ENCODE measurements around the gene DMRT1.
A peak's percentile ranks its signal among the peaks of the same experiment; 100 is the strongest.
"Not testable (repeated sequence)": the region's sequence is repeated elsewhere in the genome, so short reads cannot be mapped to it uniquely, and the experiment has no call there.

The DMRT1 gene

DNA sequence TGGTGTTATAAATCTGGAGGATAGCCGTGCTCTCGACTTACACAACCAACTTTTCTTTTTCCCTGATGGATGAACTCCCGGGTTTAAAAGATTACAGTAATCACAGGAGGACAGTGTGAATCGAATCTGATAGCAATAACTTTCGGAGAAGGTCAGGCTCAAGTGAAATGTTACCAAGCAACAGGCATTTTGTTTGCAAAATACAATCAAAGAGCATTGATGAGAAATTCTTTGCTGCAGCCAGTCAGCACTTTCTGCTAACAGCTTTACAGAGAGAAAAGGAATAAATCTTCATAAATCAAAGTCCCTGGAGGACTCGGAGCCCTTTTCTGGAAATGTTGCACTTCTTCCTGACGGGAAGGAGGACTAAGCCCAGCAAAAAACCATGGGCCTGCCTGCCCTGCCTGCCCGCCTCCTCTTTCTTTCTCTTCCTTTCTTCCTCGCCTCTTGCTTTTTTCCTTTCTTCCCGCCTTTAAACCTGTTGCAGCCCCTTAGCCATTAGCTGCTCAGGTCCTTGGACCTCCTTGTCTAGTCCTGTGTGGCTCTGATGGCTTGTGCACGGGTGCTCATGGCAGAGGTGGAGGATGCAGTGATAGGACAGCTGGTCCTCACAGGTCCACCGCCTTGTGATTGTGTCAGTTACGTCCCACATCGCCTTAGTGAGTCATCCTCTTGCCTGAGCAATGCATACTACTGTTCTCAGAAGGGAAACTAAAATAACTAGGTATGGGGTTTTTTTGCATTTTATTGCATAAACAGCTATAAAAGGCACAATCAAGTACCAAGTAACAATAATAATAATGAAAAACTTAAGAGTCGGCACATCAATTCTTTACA, 141.1 kb downstream of the DMRT1 start:
- Histone ChIP-seq H3K27me3 (ENCODE audit: control insufficient read depth in 5 of 5, insufficient read depth in 4 of 5, low read length in 5 of 5) (peaks cover 0 to 37% (median 15%) of the 10 kb centered on the region in 5 donors), H3K4me1 (ENCODE audit: control insufficient read depth in 5 of 5, insufficient read depth in 5 of 5, low read length in 5 of 5) (peaks cover 2 to 44% (median 25%) of the 10 kb centered on the region in 5 donors), H3K4me3 (ENCODE audit: low read depth in 1 of 5, low read length in 5 of 5) (peak overlapping the region in 3 of 5 donors; percentile 40 to 48 (median 43)), H3K9ac (ENCODE audit: low read length in 5 of 5) (peak overlapping the region in 2 of 5 donors; percentile 16 to 21), H3K27ac (ENCODE audit: low read depth, low read length) (peak overlapping the region; percentile 54), H3K9me3 (ENCODE audit: control insufficient read depth in 5 of 5, low read length in 5 of 5) (no peaks in the 10 kb centered on the region), H3K36me3 (ENCODE audit: control insufficient read depth in 5 of 5, insufficient read depth in 5 of 5, low read length in 5 of 5) (no peaks in the 10 kb centered on the region)

DNA sequence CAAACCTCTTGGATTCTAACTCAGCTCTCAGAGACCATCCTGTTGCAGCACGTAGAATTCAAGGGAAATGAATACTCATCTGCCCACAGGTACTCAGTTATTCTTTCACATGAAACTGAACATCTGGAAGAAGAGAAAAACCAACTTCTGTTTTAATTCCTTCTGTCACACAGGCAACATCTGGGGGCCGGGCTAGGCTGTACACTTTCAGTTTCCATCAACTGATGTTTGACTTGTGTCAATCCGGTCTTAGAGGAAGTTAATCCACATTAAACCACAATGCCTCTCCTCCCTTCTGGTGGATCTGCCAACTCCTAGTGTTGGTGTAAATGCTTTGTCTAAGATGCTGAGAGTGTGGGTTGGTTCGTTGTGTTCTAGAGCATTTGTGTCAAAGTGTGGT, 152.5 kb downstream of the DMRT1 start:
- peaks cover 0 to 5% (median 0%) of the 10 kb centered on the region in 5 donors for H3K9me3 ChIP-seq (ENCODE audit: control insufficient read depth in 5 of 5, low read length in 5 of 5)
- no peak overlapping the region for H3K4me3 ChIP-seq (ENCODE audit: low read depth in 1 of 5, low read length in 5 of 5)
- no peak overlapping the region for H3K9ac ChIP-seq (ENCODE audit: low read length in 5 of 5)
- peak overlapping the region; percentile 19 for H3K27ac ChIP-seq (ENCODE audit: low read depth, low read length)
- H3K27me3 ChIP-seq (ENCODE audit: control insufficient read depth in 5 of 5, insufficient read depth in 4 of 5, low read length in 5 of 5): peaks cover 0 to 14% (median 5%) of the 10 kb centered on the region in 5 donors
- H3K4me1 ChIP-seq (ENCODE audit: control insufficient read depth in 5 of 5, insufficient read depth in 5 of 5, low read length in 5 of 5): peaks cover 0 to 15% (median 11%) of the 10 kb centered on the region in 5 donors
- peaks cover 0 to 9% (median 6%) of the 10 kb centered on the region in 5 donors for H3K36me3 ChIP-seq (ENCODE audit: control insufficient read depth in 5 of 5, insufficient read depth in 5 of 5, low read length in 5 of 5)

DNA sequence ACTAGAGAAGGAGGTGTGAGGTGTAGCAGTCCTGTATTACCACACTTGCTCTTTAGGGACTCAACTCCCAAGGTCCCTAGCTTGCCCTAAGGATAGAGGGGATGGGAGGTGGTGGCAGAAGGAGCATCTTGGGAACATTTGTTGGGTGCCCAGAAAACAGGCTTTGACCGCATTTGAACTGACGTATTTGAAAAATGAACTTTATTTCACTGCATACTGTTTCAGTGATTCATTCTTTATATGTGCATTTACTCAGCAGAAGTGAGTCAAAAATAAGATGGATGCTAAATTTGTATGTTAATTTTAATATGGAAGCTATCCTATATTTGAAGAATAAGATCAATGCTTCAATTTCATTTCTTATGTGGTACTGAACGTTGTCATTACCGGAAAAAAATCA, 153.7 kb downstream of the DMRT1 start:
- Histone ChIP-seq H3K27ac (ENCODE audit: low read depth, low read length) (peak overlapping the region; percentile 69), H3K9ac (ENCODE audit: low read length in 5 of 5) (no peak overlapping the region), H3K4me3 (ENCODE audit: low read depth in 1 of 5, low read length in 5 of 5) (no peak overlapping the region), H3K4me1 (ENCODE audit: control insufficient read depth in 5 of 5, insufficient read depth in 5 of 5, low read length in 5 of 5) (peaks cover 0 to 15% (median 11%) of the 10 kb centered on the region in 5 donors), H3K27me3 (ENCODE audit: control insufficient read depth in 5 of 5, insufficient read depth in 4 of 5, low read length in 5 of 5) (peaks cover 0 to 7% (median 4%) of the 10 kb centered on the region in 5 donors), H3K9me3 (ENCODE audit: control insufficient read depth in 5 of 5, low read length in 5 of 5) (peaks cover 0 to 5% (median 0%) of the 10 kb centered on the region in 5 donors), H3K36me3 (ENCODE audit: control insufficient read depth in 5 of 5, insufficient read depth in 5 of 5, low read length in 5 of 5) (peaks cover 0 to 8% (median 6%) of the 10 kb centered on the region in 5 donors)

DNA sequence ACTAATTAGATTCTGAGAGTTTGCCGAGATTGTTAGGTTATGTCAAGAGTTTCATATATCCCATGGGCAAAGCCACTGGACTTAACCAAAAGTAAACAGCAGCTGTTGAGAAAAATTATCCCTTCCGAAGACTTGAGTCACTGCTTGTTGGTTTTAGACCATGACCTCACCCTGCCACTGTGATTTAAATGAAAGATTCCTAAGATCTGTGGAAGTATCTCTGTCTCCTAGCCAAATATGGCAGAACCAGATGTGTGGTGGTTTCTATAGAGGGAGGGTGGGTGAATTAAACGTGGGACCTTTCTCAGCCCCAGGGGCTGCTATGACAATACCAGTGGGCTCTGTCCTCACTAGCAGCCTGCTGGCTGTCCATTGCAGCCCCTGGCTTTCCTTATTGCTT, 154.3 kb downstream of the DMRT1 start:
- H3K9ac ChIP-seq (ENCODE audit: low read length in 5 of 5): no peak overlapping the region
- peaks cover 0 to 3% (median under 1%) of the 10 kb centered on the region in 5 donors for H3K36me3 ChIP-seq (ENCODE audit: control insufficient read depth in 5 of 5, insufficient read depth in 5 of 5, low read length in 5 of 5)
- peaks cover 0 to 15% (median 11%) of the 10 kb centered on the region in 5 donors for H3K4me1 ChIP-seq (ENCODE audit: control insufficient read depth in 5 of 5, insufficient read depth in 5 of 5, low read length in 5 of 5)
- H3K4me3 ChIP-seq (ENCODE audit: low read depth in 1 of 5, low read length in 5 of 5): no peak overlapping the region
- peak overlapping the region; percentile 69 for H3K27ac ChIP-seq (ENCODE audit: low read depth, low read length)
- peaks cover 0 to 5% (median 0%) of the 10 kb centered on the region in 5 donors for H3K9me3 ChIP-seq (ENCODE audit: control insufficient read depth in 5 of 5, low read length in 5 of 5)
- H3K27me3 ChIP-seq (ENCODE audit: control insufficient read depth in 5 of 5, insufficient read depth in 4 of 5, low read length in 5 of 5): peaks cover 0 to 2% (median under 1%) of the 10 kb centered on the region in 5 donors

DNA sequence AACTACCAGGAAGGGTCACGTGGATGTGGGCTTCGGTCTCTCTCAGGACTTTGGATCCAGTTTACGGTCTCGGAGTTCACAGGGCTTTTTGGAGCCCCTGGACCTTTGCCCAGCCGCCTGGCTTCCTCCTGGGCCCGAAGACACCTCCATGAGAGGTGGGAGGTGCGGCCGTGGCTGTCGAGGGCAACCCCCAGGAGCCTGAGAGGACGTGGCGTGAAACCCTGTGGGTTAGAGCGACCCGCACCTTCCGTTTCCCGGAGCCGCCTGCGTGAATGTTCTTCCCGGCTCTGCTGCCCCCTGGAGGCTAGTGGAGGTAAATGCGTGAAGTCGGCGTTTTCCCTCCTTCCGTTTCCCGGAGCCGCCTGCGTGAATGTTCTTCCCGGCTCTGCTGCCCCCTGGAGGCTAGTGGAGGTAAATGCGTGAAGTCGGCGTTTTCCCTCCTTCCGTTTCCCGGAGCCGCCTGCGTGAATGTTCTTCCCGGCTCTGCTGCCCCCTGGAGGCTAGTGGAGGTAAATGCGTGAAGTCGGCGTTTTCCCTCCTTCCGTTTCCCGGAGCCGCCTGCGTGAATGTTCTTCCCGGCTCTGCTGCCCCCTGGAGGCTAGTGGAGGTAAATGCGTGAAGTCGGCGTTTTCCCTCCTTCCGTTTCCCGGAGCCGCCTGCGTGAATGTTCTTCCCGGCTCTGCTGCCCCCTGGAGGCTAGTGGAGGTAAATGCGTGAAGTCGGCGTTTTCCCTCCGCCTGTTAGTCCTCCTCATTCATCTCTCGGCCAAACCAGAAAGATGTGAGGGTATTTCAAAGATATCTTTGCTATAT, 157.0 kb downstream of the DMRT1 start:
- H3K4me3 ChIP-seq (ENCODE audit: low read depth in 1 of 5, low read length in 5 of 5); H3K9me3 ChIP-seq (ENCODE audit: control insufficient read depth in 5 of 5, low read length in 5 of 5); H3K36me3 ChIP-seq (ENCODE audit: control insufficient read depth in 5 of 5, insufficient read depth in 5 of 5, low read length in 5 of 5); H3K27ac ChIP-seq (ENCODE audit: low read depth, low read length); H3K27me3 ChIP-seq (ENCODE audit: control insufficient read depth in 5 of 5, insufficient read depth in 4 of 5, low read length in 5 of 5): not testable (repeated sequence)
- peaks cover 0 to 15% (median 11%) of the 10 kb centered on the region in 5 donors for H3K4me1 ChIP-seq (ENCODE audit: control insufficient read depth in 5 of 5, insufficient read depth in 5 of 5, low read length in 5 of 5)
- H3K9ac ChIP-seq (ENCODE audit: low read length in 5 of 5): peak overlapping the region in 1 of 5 donors; percentile 47

DNA sequence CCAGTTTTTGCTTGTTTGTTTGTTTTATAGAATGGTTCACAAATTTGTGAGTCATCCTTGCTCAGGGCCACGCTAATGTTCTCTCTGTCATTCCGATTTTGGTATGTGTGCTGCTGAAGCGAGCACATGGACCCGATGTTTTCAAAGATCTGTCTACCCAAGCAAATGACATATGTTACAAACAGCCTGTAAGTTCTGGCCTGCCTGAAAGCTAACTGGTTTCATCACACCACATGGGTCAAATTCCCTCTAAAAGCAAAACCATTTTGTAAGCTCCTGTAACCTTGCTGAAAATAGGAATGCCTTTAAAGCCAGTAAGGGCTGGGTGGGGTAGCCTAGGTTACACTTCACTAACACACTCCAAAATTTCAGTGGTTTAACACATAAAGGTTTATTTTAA, 160.3 kb downstream of the DMRT1 start:
- H3K4me3 ChIP-seq (ENCODE audit: low read depth in 1 of 5, low read length in 5 of 5): no peak overlapping the region
- H3K9me3 ChIP-seq (ENCODE audit: control insufficient read depth in 5 of 5, low read length in 5 of 5): peaks cover 0 to 5% (median 0%) of the 10 kb centered on the region in 5 donors
- H3K36me3 ChIP-seq (ENCODE audit: control insufficient read depth in 5 of 5, insufficient read depth in 5 of 5, low read length in 5 of 5): no peaks in the 10 kb centered on the region
- no peaks in the 10 kb centered on the region for H3K27me3 ChIP-seq (ENCODE audit: control insufficient read depth in 5 of 5, insufficient read depth in 4 of 5, low read length in 5 of 5)
- H3K4me1 ChIP-seq (ENCODE audit: control insufficient read depth in 5 of 5, insufficient read depth in 5 of 5, low read length in 5 of 5): peaks cover 0 to 3% (median 0%) of the 10 kb centered on the region in 5 donors
- no peak overlapping the region for H3K27ac ChIP-seq (ENCODE audit: low read depth, low read length)
- no peak overlapping the region for H3K9ac ChIP-seq (ENCODE audit: low read length in 5 of 5)

DNA sequence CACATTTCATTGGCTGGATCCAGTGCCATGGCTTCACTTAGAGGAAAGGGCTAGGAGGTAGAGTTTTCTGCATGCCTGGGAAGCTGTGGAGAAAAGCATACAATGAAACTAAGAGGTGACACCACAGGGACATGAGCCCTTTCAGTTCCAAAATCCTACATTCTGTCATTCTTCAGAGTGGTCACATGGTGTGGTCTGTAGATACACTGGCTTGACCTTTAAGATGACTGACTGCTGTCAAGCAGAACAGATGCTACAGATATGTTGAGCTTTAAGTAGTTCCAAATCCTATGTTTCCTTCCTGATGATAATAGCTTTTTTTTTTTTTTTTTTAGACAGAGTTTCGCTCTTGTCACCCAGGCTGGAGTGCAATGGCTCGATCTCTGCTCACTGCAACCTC, 161.2 kb downstream of the DMRT1 start:
- H3K9me3 ChIP-seq (ENCODE audit: control insufficient read depth in 5 of 5, low read length in 5 of 5): peaks cover 0 to 5% (median 0%) of the 10 kb centered on the region in 5 donors
- no peak overlapping the region for H3K9ac ChIP-seq (ENCODE audit: low read length in 5 of 5)
- H3K4me1 ChIP-seq (ENCODE audit: control insufficient read depth in 5 of 5, insufficient read depth in 5 of 5, low read length in 5 of 5): peaks cover 0 to 11% (median 0%) of the 10 kb centered on the region in 5 donors
- no peak overlapping the region for H3K27ac ChIP-seq (ENCODE audit: low read depth, low read length)
- no peak overlapping the region for H3K4me3 ChIP-seq (ENCODE audit: low read depth in 1 of 5, low read length in 5 of 5)
- H3K36me3 ChIP-seq (ENCODE audit: control insufficient read depth in 5 of 5, insufficient read depth in 5 of 5, low read length in 5 of 5): no peaks in the 10 kb centered on the region
- H3K27me3 ChIP-seq (ENCODE audit: control insufficient read depth in 5 of 5, insufficient read depth in 4 of 5, low read length in 5 of 5): no peaks in the 10 kb centered on the region

DNA sequence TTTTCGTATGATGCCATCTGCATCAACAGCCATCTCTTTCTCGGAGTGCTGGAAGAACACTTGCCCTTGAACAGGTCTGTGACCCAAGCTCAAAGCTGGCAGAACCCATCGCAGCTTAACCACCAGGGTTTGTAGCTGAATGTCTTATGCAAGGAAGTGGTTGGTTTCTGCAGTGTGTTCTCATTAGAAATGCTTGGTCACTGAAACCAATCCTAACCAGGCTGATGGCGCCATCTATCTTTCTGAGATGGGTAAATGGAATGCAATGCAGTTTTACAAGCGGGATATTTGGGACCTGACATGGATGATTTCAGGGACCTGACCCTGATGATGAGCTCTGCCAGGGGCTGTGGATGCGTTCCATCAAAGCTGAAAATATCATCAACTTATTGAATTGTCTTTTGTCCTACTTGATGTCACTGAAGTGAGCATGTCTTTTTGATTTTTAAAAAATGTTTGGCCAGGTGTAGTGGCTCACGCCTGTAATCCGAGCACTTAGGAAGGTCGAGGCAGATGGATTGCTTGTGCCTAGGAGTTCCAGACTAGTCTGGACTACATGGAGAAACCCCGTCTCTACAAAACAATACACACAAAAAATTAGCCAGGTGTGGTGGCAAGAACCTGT, 163.7 kb downstream of the DMRT1 start:
- H3K9ac ChIP-seq (ENCODE audit: low read length in 5 of 5): no peak overlapping the region
- no peaks in the 10 kb centered on the region for H3K27me3 ChIP-seq (ENCODE audit: control insufficient read depth in 5 of 5, insufficient read depth in 4 of 5, low read length in 5 of 5)
- no peaks in the 10 kb centered on the region for H3K36me3 ChIP-seq (ENCODE audit: control insufficient read depth in 5 of 5, insufficient read depth in 5 of 5, low read length in 5 of 5)
- no peaks in the 10 kb centered on the region for H3K9me3 ChIP-seq (ENCODE audit: control insufficient read depth in 5 of 5, low read length in 5 of 5)
- no peak overlapping the region for H3K4me3 ChIP-seq (ENCODE audit: low read depth in 1 of 5, low read length in 5 of 5)
- H3K4me1 ChIP-seq (ENCODE audit: control insufficient read depth in 5 of 5, insufficient read depth in 5 of 5, low read length in 5 of 5): peaks cover 0 to 18% (median 10%) of the 10 kb centered on the region in 5 donors
- no peak overlapping the region for H3K27ac ChIP-seq (ENCODE audit: low read depth, low read length)

DNA sequence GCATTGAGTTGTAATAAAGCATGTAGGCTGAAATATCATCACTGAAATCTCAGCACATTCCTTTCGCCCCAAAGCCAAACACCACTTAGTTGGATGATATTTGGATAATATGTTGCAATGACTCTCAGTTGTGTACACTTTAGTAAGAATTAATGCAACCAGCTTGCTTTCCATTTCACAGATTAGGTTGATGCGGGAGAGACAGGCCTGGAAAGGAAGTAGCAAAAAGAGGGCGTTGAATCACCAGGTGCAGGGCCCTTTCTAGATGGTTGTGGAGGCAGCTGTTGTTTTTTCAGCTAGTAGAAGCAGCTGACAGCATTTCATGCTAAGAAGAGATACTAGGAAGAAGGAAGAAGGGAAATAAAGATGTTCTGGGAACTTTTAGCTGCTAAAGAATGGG, 165.8 kb downstream of the DMRT1 start:
- peak overlapping the region; percentile 9 for H3K27ac ChIP-seq (ENCODE audit: low read depth, low read length)
- peaks cover 0 to 18% (median 11%) of the 10 kb centered on the region in 5 donors for H3K4me1 ChIP-seq (ENCODE audit: control insufficient read depth in 5 of 5, insufficient read depth in 5 of 5, low read length in 5 of 5)
- H3K27me3 ChIP-seq (ENCODE audit: control insufficient read depth in 5 of 5, insufficient read depth in 4 of 5, low read length in 5 of 5): no peaks in the 10 kb centered on the region

More for the DNA sequence above, 165.8 kb downstream of the DMRT1 start:
- no peaks in the 10 kb centered on the region for H3K9me3 ChIP-seq (ENCODE audit: control insufficient read depth in 5 of 5, low read length in 5 of 5)
- H3K9ac ChIP-seq (ENCODE audit: low read length in 5 of 5): no peak overlapping the region
- H3K4me3 ChIP-seq (ENCODE audit: low read depth in 1 of 5, low read length in 5 of 5): no peak overlapping the region
- no peaks in the 10 kb centered on the region for H3K36me3 ChIP-seq (ENCODE audit: control insufficient read depth in 5 of 5, insufficient read depth in 5 of 5, low read length in 5 of 5)

Measured in subcutaneous abdominal adipose tissue (tissue), 5 donors.